ENCODE measurements around the gene CDK17.

GRCh38 chr12:96249196-96250118 is 150.8 kb downstream of the CDK17 start:
- TF ChIP-seq CTCF (conservative IDR thresholded peaks at IDR 0.05; ENCODE audit: low read depth, low read length) (no peak), EZH2 (IDR thresholded peaks at IDR 0.05; ENCODE audit: low read length, unreplicated experiment) (no peak)

Measured in PC-3 (cell line).